IgD-negative memory B cell (primary cell): ENCODE measurements around the gene SLC10A3. TPM values are rescaled to one million over a fixed set of nuclear protein-coding genes. Genes with fewer than 3 reads are reported as not detected.

Experiments used
- H3K27ac Mint-ChIP-seq, 3 donors: one replicate each; pipeline ENCODE4 v1.8.0; 2020 to 2022; ENCODE audit warnings: mild to moderate bottlenecking in 3 of 3, mixed read lengths in 3 of 3, moderate library complexity in 1 of 3
- H3K27me3 Mint-ChIP-seq: one replicate; pipeline ENCODE4 v1.8.0; 2021; ENCODE audit warnings: mixed read lengths
- H3K36me3 Mint-ChIP-seq: one replicate; pipeline ENCODE4 v1.8.0; 2020; ENCODE audit warnings: mild to moderate bottlenecking, mixed read lengths
- H3K4me1 Mint-ChIP-seq, 3 donors: one replicate each; pipeline ENCODE4 v1.8.0; 2020 to 2022; ENCODE audit warnings: mixed read lengths in 3 of 3, mild to moderate bottlenecking in 1 of 3
- H3K4me3 Mint-ChIP-seq, 4 donors: one replicate each; pipeline ENCODE4 v1.8.0; 2020 to 2022; ENCODE audit warnings: mild to moderate bottlenecking in 4 of 4, mixed read lengths in 4 of 4, moderate library complexity in 3 of 4
- H3K9me3 Mint-ChIP-seq, 3 donors: one replicate each; pipeline ENCODE4 v1.8.0; 2020 to 2021; ENCODE audit warnings: mixed read lengths in 3 of 3, mild to moderate bottlenecking in 1 of 3
- polyA plus RNA-seq: library from polyadenylated mRNA; unstranded; fragments of 300-500 nt; fragmentation: Illumina TruSeq; gene quantifications from one replicate; pipeline ENCODE4 v1.2.3, GENCODE V29; 2021

Gene SLC10A3
- polyA plus RNA-seq, 1 donor from 2014 or later, result 54.9 TPM

DNA sequence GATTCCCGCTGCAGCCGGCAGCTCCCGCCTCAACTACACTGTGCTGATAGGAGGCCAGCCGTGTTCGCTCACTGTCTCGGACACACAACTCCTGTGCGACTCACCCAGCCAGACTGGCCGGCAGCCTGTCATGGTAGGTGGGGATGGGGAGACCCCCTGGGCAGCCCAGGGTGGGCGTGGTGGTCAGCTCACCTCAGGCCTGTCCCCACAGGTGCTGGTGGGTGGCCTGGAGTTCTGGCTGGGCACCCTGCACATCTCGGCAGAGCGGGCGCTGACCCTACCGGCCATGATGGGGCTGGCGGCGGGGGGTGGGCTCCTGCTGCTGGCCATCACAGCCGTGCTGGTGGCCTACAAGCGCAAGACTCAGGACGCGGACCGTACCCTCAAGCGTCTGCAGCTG lies 22.9 kb downstream of the SLC10A3 start:
- Mint-ChIP-seq H3K4me1 (peaks cover 0 to 2% (median 0%) of the 10 kb centered on the region in 3 donors), H3K27ac (no peak overlapping the region), H3K4me3 (no peak overlapping the region), H3K36me3 (no peaks in the 10 kb centered on the region), H3K27me3 (no peaks in the 10 kb centered on the region), H3K9me3 (no peaks in the 10 kb centered on the region)

DNA sequence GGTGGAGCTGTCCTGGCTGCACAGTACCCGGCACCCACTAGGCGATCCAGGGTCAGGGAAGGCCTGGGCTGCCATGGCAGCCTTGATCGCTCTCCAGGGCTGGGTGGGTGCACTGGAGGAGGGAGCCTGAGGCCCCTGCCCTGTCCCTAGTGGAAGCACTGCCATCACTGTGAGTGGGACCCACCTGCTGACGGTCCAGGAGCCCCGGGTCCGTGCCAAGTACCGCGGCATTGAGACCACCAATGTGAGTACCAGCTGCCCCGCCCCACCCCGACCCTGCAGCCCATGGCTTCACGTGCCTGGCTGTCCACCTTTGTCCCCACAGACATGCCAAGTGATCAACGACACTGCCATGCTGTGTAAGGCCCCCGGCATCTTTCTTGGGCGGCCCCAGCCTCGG lies 23.5 kb downstream of the SLC10A3 start:
- Mint-ChIP-seq H3K27ac (no peak overlapping the region), H3K27me3 (no peaks in the 10 kb centered on the region), H3K9me3 (no peaks in the 10 kb centered on the region), H3K4me3 (no peak overlapping the region), H3K36me3 (no peaks in the 10 kb centered on the region), H3K4me1 (peaks cover 0 to 2% (median under 1%) of the 10 kb centered on the region in 3 donors)

DNA sequence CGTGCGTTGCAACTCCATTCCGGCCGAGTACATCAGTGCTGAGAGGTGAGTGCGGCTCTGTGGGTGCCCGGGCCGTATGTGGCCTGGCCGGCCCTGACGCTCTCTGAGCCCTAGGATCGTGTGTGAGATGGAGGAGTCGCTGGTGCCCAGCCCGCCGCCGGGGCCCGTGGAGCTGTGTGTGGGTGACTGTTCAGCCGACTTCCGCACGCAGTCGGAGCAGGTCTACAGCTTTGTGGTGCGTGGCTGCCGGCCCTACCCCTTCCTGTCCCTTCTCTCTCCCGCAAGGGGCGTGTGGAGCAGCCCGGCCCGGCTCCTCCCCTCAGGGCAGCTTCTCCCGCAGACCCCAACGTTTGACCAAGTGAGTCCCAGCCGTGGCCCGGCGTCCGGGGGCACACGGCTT lies 24.4 kb downstream of the SLC10A3 start:
- no peaks in the 10 kb centered on the region for H3K27me3 Mint-ChIP-seq
- no peak overlapping the region for H3K4me3 Mint-ChIP-seq
- no peak overlapping the region for H3K27ac Mint-ChIP-seq
- H3K4me1 Mint-ChIP-seq, result peaks cover 0 to 3% (median 2%) of the 10 kb centered on the region in 3 donors
- H3K9me3 Mint-ChIP-seq, result no peaks in the 10 kb centered on the region
- H3K36me3 Mint-ChIP-seq, result no peaks in the 10 kb centered on the region

DNA sequence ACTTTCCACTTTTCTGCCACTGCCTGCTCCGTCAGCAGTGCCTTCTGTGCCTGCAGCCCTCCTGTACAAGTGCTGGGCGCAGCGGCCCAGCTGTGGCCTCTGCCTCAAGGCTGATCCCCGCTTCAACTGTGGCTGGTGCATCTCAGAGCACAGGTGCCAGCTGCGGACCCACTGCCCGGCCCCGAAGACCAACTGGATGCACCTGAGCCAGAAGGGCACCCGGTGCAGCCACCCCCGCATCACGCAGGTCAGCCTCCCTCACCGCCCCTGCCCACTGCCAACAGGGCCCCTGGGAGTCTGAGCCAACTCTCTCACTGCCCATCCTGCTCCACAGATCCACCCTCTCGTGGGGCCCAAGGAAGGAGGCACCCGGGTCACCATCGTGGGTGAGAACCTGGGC lies 24.8 kb downstream of the SLC10A3 start:
- Mint-ChIP-seq H3K36me3 (no peaks in the 10 kb centered on the region), H3K27ac (no peak overlapping the region), H3K9me3 (no peaks in the 10 kb centered on the region), H3K4me1 (peaks cover 0 to 3% (median 2%) of the 10 kb centered on the region in 3 donors), H3K27me3 (no peaks in the 10 kb centered on the region), H3K4me3 (no peak overlapping the region)

DNA sequence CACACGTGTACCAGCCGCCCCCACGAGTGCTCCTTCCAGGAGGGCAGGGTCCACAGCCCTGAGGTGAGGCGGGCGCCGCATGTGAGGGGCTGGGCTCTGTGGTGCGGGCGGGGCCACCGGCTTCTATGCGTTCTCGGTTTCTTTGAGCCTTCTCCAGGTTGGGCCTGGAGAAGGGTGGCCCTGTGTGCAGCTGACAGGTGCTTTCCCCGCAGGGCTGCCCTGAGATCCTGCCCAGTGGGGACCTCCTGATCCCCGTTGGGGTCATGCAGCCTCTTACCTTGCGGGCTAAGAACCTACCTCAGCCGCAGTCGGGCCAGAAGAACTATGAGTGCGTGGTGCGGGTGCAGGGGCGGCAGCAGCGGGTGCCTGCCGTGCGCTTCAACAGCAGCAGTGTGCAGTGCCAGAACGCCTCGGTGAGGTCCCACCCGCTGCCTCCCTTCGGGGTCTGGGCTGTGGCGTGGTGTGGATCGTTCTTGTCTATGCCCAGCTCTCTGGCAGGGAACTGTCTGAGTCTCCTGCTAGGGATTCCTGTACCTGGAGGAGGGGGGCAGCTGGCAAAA lies 25.5 kb downstream of the SLC10A3 start:
- no peaks in the 10 kb centered on the region for H3K27me3 Mint-ChIP-seq
- no peaks in the 10 kb centered on the region for H3K9me3 Mint-ChIP-seq
- H3K27ac Mint-ChIP-seq, result no peak overlapping the region
- H3K4me1 Mint-ChIP-seq, result peaks cover 0 to 3% (median 2%) of the 10 kb centered on the region in 3 donors
- H3K4me3 Mint-ChIP-seq, result no peak overlapping the region
- H3K36me3 Mint-ChIP-seq, result no peaks in the 10 kb centered on the region

DNA sequence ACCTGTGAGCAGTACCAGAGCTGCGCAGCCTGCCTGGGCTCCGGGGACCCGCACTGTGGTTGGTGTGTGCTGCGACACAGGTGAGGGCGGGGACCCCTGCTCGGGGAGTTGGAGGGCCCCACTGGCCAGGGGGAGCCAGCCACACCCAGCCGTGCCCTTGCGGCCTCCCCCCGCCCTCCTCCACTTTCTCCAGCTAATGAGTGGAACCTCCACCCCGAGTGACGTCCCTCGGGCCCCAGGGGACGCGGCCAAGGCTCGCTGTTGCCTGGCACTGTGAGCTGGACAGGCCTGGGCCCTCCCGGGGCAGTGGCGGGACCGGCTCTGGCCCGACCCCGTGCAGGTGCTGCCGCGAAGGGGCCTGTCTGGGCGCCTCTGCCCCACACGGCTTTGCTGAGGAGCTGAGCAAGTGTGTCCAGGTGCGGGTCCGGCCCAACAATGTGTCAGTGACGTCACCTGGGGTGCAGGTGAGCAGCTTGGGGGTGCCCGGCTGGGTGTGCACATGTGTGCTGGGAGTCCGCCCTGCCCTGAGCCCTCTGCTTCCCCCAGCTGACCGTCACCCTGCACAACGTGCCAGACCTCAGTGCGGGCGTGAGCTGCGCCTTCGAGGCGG lies 26.7 kb downstream of the SLC10A3 start:
- Mint-ChIP-seq H3K4me1 (peaks cover 0 to 5% (median 3%) of the 10 kb centered on the region in 3 donors), H3K36me3 (no peaks in the 10 kb centered on the region), H3K27me3 (no peaks in the 10 kb centered on the region), H3K9me3 (no peaks in the 10 kb centered on the region), H3K27ac (no peak overlapping the region), H3K4me3 (no peak overlapping the region)

DNA sequence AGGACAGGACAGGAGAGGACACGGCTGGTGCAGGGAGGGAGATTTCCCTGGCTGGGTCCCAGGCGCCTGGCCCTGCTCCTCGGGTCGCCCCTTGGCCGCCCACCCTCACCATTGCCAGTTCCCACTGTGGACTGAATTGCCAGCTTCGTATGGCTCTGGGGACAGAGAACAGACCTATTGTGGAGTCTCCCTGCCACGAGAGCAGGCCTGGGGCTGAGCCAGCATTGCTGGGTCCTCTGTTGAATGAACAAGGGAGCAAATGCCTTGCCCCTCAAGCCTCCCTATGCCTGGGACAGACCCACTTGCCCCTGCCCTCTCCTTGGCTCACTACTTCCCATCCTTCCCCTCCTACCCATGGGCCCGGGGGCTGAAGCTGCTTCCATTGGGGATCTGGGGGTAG lies 28.0 kb downstream of the SLC10A3 start:
- Mint-ChIP-seq H3K27me3 (no peaks in the 10 kb centered on the region), H3K4me1 (peaks cover 0 to 6% (median 4%) of the 10 kb centered on the region in 3 donors), H3K27ac (no peak overlapping the region), H3K36me3 (peaks cover 2% of the 10 kb centered on the region), H3K9me3 (no peaks in the 10 kb centered on the region), H3K4me3 (no peak overlapping the region)

DNA sequence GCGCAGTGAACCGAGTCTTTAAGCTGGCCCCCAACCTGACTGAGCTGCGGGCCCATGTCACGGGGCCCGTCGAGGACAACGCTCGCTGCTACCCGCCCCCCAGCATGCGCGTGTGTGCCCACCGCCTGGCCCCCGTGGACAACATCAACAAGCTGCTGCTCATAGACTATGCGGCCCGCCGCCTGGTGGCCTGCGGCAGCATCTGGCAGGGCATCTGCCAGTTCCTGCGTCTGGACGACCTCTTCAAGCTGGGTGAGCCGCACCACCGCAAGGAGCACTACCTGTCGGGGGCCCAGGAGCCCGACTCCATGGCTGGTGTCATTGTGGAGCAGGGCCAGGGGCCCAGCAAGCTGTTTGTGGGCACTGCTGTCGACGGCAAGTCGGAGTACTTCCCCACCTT lies 30.1 kb downstream of the SLC10A3 start:
- Mint-ChIP-seq H3K27ac (no peak overlapping the region), H3K4me3 (peak overlapping the region in 2 of 4 donors; percentile 49 to 74), H3K4me1 (peaks cover 0 to 8% (median 6%) of the 10 kb centered on the region in 3 donors), H3K27me3 (no peaks in the 10 kb centered on the region), H3K36me3 (peaks cover 3% of the 10 kb centered on the region), H3K9me3 (no peaks in the 10 kb centered on the region)

DNA sequence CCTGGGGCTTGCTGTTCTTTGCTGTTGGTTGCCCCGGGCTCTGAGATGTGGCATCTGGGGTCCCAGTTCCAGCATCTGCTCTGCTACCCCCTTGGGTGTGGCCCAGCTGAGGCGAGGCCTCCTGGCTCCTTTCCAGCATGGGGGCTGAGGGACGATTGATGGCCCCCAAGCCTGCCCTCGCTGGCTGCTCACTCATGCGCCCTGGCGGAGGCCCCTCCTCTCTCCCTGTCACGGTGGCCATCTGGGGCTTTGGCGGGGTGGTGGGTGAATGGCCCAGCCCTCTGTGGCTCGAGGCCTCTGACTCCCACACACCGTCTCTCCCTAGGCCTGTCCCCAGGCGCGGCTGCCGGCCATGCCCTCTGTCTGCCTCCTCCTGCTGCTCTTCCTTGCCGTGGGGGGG lies 30.6 kb downstream of the SLC10A3 start:
- peaks cover 3% of the 10 kb centered on the region for H3K36me3 Mint-ChIP-seq
- no peaks in the 10 kb centered on the region for H3K27me3 Mint-ChIP-seq
- H3K4me3 Mint-ChIP-seq, result peak overlapping the region in 3 of 4 donors; percentile 49 to 91 (median 74)
- no peak overlapping the region for H3K27ac Mint-ChIP-seq
- H3K4me1 Mint-ChIP-seq, result peaks cover 0 to 8% (median 6%) of the 10 kb centered on the region in 3 donors
- H3K9me3 Mint-ChIP-seq, result no peaks in the 10 kb centered on the region

DNA sequence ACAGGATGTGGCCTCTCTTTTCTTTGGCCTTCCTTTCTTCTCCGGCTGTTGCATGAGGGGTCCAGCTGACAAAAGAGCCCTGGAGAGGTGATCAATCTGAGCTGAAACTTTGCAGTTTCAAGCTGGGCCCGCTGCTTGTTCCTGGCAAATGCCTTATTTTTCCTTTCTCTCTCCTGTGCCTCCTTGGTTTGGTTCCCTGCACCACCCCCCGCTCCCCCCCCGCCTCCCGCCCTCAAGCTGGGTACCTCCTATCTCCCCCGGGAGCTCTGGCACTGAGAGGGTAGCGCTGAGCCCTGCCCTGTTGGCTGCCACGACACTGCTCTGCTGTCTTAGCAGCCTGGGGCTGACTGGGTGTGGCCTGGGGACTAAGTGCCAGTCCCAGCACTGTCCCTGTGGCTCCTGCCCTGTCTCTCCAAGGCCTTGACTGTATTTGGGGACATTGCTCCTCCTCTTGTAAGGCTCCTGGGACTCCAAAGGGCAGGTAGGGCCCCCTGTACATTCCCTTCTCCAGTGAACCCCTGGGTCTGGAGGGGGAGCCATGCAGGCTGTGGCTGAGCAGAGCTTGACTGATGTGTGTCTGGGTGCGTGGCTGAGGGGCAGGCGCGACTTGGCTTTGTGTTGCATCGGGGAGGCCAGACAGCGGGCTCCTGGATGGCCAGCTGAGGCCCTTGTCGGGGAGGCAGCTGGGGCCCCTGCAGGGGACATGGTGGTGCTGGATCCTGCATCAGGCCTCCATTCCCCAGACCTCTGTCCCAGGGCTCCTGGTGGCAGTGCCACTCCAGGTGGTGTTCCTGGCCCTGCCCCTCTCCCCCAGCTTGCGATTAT lies 31.3 kb downstream of the SLC10A3 start:
- Mint-ChIP-seq H3K4me3 (peak overlapping the region; percentile 74 to 91 (median 86)), H3K27me3 (no peaks in the 10 kb centered on the region), H3K36me3 (peaks cover 3% of the 10 kb centered on the region), H3K27ac (peak overlapping the region in 2 of 3 donors; percentile 73 to 77), H3K9me3 (no peaks in the 10 kb centered on the region), H3K4me1 (peaks cover 0 to 8% (median 6%) of the 10 kb centered on the region in 3 donors)

DNA sequence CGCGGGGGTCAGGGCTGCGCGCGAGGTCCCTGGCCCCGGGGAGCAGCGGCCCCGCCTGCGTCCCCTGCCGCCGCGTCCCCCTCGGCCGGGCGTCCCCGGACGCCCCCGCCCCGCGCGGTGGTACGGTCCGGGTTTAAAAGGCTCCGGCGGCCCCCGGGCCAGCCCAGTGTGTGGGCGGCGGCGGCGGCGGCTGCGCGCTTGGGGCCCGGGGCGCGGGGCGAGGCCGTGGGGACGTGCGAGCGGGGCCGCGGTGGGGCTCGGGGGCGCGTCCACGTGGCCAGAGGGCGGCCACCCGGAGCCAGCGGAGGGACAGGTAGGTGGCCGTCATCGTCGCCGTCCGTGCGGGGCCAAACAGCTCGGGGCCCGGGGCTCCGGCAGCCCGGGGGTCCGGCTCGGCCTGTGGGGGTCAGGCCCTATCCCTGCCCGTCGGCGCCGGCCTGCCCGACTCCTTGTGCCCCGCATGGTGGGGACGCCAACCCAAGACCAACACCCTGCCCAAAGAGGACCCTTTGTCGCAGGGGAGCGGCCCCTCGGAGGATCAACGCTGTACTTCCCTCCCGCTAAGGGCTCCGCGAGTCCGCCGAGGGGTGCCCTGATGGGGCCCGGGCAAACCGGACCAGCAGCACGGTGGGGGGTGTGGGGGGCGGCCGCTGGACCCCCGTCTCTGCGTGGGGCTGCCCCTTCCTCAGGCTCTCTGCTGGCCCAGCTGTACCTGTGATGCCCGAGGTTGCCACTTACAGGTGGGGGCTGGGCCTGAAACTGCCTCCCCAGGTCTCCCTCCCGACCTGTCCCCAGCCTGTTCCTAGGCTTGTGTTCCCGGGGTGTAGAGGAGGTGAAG lies 32.1 kb downstream of the SLC10A3 start, which contains the start of gene PLXNA3:
PLXNA3 (plus strand) TSS at position 166 of the 838 bp plus-strand sequence. CDS start 1,903 bp downstream, outside the sequence.
- Mint-ChIP-seq H3K36me3 (peaks cover 3% of the 10 kb centered on the region), H3K4me3 (peak within 1 kb of the TSS; percentile 91 to 97 (median 94)), H3K27me3 (peaks cover under 1% of the 10 kb centered on the region), H3K4me1 (peaks cover 0 to 8% (median 6%) of the 10 kb centered on the region in 3 donors), H3K9me3 (no peaks in the 10 kb centered on the region), H3K27ac (peak within 1 kb of the TSS in 2 of 3 donors; percentile 77 to 95)

DNA sequence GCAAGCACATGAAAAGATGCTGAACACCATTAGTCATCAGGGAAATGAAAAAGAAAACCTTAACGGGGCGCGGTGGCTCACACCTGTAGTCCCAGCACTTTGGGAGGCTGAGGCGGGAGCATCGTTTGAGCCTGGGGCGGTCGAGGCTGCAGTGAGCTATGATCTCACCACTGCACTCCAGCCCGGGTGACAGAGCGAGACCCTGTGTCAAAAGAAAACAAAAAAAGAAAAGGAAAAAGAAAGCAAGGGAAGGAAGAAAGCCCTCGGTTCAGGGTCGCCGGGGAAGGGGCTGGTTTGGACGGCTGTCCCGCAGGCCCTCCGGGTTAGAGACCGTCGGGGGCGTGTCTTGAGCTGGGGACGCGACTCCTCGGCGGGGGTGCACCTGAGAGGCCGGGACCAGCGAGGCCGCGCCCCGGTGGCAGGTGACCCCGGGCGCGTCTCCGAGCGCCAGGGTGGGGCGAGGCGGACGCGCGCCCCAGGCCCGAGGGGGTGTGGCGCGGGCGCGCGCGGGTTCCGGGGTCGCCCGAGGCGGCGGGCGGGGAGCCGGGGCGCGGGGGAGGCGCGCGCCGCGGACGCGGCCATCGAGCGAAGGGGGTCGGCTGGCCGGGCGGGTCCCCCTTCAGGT lies 32.8 kb downstream of the SLC10A3 start:
- H3K4me3 Mint-ChIP-seq, result peak overlapping the region; percentile 91 to 97 (median 94)
- H3K36me3 Mint-ChIP-seq, result peaks cover 4% of the 10 kb centered on the region
- H3K27ac Mint-ChIP-seq, result peak overlapping the region in 2 of 3 donors; percentile 77 to 95
- H3K27me3 Mint-ChIP-seq, result peaks cover 3% of the 10 kb centered on the region
- H3K4me1 Mint-ChIP-seq, result peaks cover 0 to 7% (median 6%) of the 10 kb centered on the region in 3 donors
- H3K9me3 Mint-ChIP-seq, result no peaks in the 10 kb centered on the region

DNA sequence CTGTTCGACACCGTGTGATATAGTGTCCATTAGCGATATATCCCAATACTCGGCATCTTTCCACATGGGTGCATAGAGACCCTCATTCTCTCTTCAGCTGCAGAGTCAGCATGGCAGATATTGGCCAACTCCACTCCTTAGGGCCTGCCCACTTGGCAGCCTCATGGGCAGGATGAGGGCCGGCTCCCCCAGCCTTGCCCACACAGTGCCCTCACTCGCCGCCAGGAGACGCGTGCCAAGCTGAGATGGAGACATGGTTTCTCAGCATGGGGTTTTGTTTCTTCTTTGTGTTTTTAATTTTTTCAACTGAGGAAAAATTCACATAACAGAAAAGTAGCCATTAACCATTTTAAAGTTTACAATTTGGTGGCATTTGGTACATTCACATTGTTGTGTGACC lies 37.6 kb downstream of the SLC10A3 start:
- no peaks in the 10 kb centered on the region for H3K9me3 Mint-ChIP-seq
- no peak overlapping the region for H3K4me3 Mint-ChIP-seq
- peaks cover 0 to 3% (median 3%) of the 10 kb centered on the region in 3 donors for H3K4me1 Mint-ChIP-seq
- H3K36me3 Mint-ChIP-seq, result peaks cover 6% of the 10 kb centered on the region
- H3K27me3 Mint-ChIP-seq, result peaks cover 3% of the 10 kb centered on the region
- no peak overlapping the region for H3K27ac Mint-ChIP-seq

DNA sequence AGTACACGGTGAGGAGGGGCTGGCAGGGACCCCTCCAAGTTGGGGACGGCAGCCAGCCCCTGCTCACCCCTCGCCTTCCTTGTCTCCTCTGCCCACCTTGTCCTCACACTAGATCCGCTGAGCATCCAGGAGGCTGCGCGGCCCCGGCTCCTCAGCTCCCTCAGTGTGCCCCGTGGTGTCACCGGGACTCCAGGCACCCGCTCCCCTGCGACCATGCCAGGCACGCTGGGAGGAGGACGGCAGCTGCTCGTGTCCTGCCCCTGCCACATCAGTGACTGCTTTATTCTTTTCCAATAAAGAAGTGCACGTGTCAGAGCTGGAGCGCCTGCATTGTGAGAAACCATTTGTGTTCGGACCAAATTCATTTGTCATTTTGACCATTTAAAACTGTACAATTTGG lies 40.1 kb downstream of the SLC10A3 start:
- no peaks in the 10 kb centered on the region for H3K9me3 Mint-ChIP-seq
- no peak overlapping the region for H3K4me3 Mint-ChIP-seq
- H3K27ac Mint-ChIP-seq, result no peak overlapping the region
- H3K4me1 Mint-ChIP-seq, result no peaks in the 10 kb centered on the region
- H3K27me3 Mint-ChIP-seq, result peaks cover 3% of the 10 kb centered on the region
- peaks cover 3% of the 10 kb centered on the region for H3K36me3 Mint-ChIP-seq
